ENCODE data around the gene SNX14.
A peak's percentile ranks its signal among the peaks of the same experiment; 100 is the strongest.

The SNX14 gene

DNA sequence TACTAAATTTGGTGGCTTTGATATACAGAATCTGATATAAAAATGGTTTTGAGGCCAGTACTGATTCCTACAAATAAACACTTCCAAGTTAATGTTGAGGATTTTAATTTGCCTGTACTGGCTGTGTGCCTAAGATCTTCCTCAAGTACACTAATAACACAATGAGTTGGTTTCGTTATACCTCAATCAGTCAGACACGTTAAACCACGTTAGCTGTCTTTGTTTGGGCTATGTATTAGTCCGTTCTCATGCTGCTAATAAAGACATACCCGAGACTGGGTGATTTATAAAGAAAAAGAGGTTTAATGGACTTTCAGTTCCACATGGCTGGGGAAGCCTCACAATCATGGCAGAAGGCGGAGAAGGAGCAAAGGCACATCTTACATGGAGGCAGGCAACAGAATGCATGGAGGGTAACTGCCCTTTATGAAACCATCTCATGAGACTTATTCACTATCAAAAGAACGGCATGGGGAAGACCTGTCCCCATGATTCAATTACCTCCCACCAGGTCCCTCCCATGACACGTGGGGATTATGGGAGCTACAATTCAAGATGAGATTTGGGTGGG is 97.6 kb downstream of the SNX14 start:
- no peak for DNase-seq

GRCh38 chr6:85494547-85495536 is 98.8 kb downstream of the SNX14 start:
- DNase-seq = no peak

GRCh38 chr6:85493389-85493788 is 100.3 kb downstream of the SNX14 start:
- DNase-seq = no peak

DNA sequence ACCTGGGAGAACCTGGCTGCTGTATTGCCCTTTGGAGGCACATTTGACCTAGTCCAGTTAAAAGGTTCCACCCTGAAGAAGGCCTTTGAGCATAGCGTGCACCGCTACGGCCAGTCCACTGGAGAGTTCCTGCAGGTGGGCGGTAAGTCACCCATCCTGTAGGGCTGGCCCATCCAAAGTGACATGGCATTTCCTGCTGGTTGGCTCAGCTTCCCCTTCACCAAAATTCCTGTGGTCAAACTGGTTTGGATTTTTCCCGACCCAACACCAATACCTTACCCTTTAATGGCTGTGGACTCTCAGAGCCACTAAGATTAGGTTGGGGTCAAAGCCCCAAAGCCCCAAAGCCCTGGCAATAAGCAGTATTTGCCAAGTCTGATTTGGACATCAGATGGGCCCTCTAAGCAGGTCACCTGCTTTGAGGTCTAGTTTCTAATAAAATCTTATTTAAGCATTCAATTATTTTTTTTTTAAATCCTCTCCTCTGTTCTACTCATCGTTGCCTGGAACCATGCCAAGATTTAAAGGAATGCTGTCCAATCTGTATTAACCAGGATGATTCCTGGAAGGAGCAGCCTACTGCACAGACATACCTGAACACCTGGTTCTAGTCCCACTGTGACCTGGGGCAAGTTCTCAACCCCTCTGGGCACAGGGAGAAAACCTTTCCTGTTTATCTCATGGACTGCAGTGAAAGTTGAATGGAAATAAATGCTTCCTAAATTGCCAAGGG is 103.0 kb downstream of the SNX14 start:
- DNase-seq = no peak

- DNase-seq = no peak
These were observed 108.7 kb downstream of the SNX14 start for GRCh38 chr6:85484948-85485347.

DNA sequence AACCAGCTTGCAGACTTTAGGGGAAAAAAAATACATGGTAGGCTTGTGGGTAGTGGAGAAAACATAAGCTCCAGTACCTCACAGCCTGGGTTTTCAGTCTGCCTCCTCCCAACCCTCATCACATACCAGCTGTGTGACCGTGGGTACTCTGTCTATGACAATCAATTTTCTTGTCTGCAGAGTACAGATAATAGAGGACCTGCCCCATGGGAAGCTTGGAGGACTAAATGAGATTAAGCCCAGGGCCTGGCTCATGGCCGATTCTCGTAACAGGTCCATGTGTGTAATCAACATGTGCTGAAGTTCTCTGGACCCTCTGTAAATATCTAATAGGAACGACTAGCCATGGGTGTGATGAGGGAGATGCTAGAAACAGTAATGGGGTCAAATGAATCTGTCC is 109.8 kb downstream of the SNX14 start:
- DNase-seq = no peak

- DNase-seq = peak; percentile 69 to 75
These were observed 110.6 kb downstream of the SNX14 start for GRCh38 chr6:85482905-85483700.

- no peak for DNase-seq
These were observed 111.3 kb downstream of the SNX14 start for GRCh38 chr6:85482206-85482904.

GRCh38 chr6:85479208-85479607 is 114.5 kb downstream of the SNX14 start:
- DNase-seq = no peak

GRCh38 chr6:85476532-85476931 is 117.1 kb downstream of the SNX14 start:
- DNase-seq = no peak

GRCh38 chr6:85473748-85474147 is 119.9 kb downstream of the SNX14 start:
- no peak for DNase-seq

- DNase-seq = no peak
These were observed 120.9 kb downstream of the SNX14 start for GRCh38 chr6:85472744-85473143.

GRCh38 chr6:85470023-85470410 is 123.6 kb downstream of the SNX14 start:
- no peak for DNase-seq

DNA sequence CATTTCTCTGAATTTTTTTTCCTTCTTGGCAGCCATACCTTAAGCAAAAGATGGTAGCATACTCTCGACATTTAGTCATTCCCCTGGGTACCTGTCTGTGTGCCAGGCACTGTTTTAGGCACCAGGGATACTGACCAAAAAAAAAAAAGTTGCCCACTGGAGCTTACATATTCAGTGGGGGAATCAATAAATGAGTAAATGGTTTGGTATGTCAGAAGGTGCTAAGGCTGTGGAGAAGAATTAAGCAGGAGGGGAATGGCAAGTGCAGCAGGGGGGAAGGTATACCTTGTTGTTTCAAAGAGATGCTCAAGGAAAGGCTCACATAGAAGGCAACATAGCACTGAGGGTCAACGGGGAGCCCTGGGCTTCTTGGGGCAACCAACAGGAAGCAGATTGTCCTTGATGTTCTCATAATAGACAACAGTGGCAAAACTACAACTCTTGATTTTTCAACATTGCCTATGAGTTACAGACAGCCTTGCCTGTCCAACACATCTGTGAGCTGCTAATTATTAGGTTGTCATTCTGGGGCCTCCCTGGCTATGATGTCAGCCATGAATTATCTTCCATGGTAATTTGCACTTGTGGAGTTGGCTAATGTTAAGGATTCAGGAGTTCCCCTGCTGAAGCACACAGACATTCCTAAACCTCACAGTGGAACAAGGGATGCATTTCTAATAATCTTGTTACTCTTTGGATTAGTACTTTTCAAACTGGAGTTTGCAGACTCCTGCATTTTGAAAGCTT is 124.2 kb downstream of the SNX14 start:
- no peak for DNase-seq

GRCh38 chr6:85468326-85468725 is 125.3 kb downstream of the SNX14 start:
- DNase-seq = no peak

DNA sequence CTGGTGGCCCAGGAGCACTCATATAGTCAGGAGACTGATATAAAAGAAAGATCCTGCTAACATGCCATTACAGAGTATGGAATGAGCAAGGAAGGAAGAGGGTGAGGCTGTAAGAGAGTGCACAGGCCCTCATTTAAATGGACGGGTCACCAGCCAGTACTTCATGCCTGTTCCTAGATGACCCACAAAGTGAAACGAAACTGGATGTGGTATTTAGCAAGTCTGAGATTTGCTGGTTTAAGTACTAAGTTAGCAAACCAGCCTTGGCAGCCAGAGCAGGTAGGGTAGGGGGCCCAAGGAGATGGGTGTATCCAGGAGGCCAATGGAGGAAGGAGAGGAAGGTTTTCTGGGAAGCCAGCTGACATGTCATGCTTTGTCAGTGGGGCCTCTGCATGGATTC is 127.9 kb downstream of the SNX14 start:
- DNase-seq = peak in 1 of 2 donors; percentile 16

GRCh38 chr6:85464722-85465150 is 128.9 kb downstream of the SNX14 start:
- DNase-seq = no peak

GRCh38 chr6:85464260-85464644 is 129.4 kb downstream of the SNX14 start:
- DNase-seq = no peak

DNA sequence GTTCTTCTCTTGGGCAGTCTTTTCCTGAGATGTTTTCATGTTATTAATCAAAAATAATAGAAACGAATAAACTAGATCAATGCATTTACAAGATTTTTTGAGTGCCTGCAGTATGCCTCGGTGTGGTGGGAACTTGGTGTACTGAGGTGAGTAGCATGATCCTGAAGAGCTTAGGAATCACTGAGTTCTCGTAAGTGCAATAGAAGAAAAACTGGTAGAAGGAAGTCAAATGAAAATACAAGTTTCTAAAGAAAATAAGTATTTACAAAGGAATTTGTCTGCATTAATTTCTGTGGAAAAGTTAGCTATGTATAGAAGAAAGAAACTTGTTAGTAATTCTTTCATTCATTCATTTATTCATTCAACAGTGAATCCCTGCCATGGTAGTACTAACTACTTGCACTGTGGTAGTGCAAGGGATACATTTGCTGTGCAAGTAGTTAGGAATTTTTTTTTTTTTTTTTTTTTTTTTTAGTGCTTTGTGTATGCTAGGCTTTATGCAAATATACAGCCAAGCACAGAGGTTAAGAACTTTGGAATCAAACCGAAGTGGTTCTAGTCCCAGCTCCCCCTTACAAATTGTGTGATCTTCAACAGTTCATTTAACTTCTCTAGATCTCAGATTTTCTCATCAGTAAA is 129.9 kb downstream of the SNX14 start:
- DNase-seq = no peak

GRCh38 chr6:85462673-85463072 is 131.0 kb downstream of the SNX14 start:
- no peak for DNase-seq

DNA sequence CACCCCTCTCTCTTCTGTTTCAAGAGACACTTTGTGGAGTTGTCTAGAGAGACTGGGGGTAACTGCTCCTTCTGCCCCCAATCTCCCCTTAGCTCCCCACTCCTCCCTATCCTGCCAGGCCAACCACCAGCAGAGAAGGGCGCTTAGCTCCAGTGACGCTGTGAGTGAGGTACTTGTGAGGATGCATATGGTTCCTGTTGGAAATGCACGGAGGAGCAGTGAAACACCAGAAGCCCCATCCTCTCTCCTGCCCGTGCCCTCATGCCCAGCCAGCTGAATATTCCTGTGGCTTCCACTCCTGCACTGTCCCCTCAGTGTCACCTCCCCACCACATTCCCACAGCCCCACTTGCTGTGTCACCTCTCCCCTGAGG is 131.9 kb downstream of the SNX14 start:
- DNase-seq = no peak
